Mesangial cell (primary cell): ENCODE data around the gene PPP2R5A. TPM values are rescaled to one million over a fixed set of nuclear protein-coding genes. Genes with fewer than 3 reads are reported as not detected.

Experiments
- total RNA-seq: library from RNA; depleted of rRNA; stranded (reverse); fragments of >200 nt; gene quantifications from 2 replicates; pipeline ENCODE4 v1.2.3, GENCODE V29; 2015

The PPP2R5A gene
- total RNA-seq, result 16.5 and 29.4 TPM in 2 replicates

DNA sequence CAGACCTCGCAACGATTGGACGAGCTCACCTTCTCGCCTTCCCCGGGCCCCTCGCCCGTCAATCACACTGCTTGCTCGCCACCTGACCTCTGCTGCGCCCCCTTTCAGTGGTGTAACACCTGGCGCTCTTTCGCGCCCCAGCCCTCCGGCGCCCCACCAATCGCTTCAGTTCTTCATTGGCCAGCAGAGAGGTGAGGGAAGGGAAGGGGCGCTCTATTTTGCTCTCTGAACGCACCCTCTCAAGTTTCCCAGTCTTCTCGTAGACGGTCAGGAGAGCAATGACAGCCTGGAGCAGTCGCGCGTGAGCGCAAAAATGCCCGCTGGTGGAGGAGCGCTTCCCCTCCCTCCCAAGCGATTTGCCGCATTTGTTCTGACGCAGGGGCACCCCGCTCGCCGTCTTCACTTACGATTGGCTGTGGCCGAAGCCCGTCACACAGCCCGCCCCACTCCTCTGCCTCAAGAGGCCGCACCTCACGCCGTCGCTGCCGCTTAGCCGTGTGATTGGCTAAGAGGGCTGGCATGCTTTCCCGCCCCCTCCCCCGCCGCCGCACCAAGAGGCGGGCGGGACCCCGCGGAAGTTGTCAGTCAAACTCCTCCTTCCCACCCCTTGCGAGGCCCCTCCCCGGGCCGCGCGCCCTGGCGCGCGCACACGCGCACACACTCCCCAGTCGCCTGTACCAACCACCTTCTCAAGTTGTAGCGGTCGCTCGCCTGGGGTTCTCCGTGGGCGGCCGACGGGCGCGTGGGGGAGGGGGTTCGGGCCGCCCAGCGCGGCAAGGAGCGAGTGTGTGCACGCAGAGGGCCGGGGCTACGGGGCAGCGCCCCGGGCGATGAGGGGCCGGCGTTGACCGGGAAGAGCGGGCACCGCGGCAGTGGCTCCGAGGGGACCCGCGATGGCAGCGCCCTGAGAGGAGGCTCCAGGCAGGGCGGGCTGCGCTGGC, at the start of gene PPP2R5A:
PPP2R5A (plus strand) TSS at position 667 of the 941 bp plus-strand sequence. CDS start 701 bp downstream, outside the sequence.

Other genes with a start within 250 kb of the PPP2R5A start
- gene INTS7, start 249.9 kb upstream of the PPP2R5A start, total RNA-seq, result 12.0 and 16.6 TPM in 2 replicates
- gene DTL, start 249.7 kb upstream of the PPP2R5A start, total RNA-seq, result 3.0 and 19.4 TPM in 2 replicates
- 17.3 and 18.0 TPM in 2 replicates for gene PACC1, start 129.5 kb downstream of the PPP2R5A start, total RNA-seq
- 66.6 and 72.0 TPM in 2 replicates for gene NENF, start 147.5 kb downstream of the PPP2R5A start, total RNA-seq